Calu3 (cell line): ENCODE data around the gene IL23R. TPM values are rescaled to one million over a fixed set of nuclear protein-coding genes. Genes with fewer than 3 reads are reported as not detected.

Experiments used
- BruUV-seq: library from RNA; stranded (reverse); fragments of 400-500 nt; replicated peaks from 2 replicates; lab custom pipeline; 2021; lab: Mats Ljungman, UMichigan
- CTCF ChIA-PET: fragments of 300-600 bp; sonication (Branson Sonifier 250); formaldehyde crosslinking; loops from one replicate; lab custom pipeline; 2022; ENCODE audit warnings: antibody characterized with exemption; lab: Charles Lee
- DNase-seq: peaks from one replicate; pipeline ENCODE4 v3.0.0; 2022
- H3K27ac Mint-ChIP-seq: one replicate; pipeline ENCODE4 v1.8.0; 2022; ENCODE audit warnings: mixed read lengths; ENCODE audit not compliant: unreplicated experiment
- H3K27me3 Mint-ChIP-seq: one replicate; pipeline ENCODE4 v1.8.0; 2022; ENCODE audit warnings: mixed read lengths; ENCODE audit not compliant: unreplicated experiment
- H3K36me3 Mint-ChIP-seq: one replicate; pipeline ENCODE4 v1.8.0; 2022; ENCODE audit warnings: mild to moderate bottlenecking, moderate library complexity, mixed read lengths; ENCODE audit not compliant: insufficient read depth, unreplicated experiment
- H3K4me1 Mint-ChIP-seq: one replicate; pipeline ENCODE4 v1.8.0; 2022; ENCODE audit warnings: mild to moderate bottlenecking, low read depth, mixed read lengths; ENCODE audit not compliant: unreplicated experiment
- H3K4me3 Mint-ChIP-seq: one replicate; pipeline ENCODE4 v1.8.0; 2022; ENCODE audit warnings: mild to moderate bottlenecking, low read depth, moderate library complexity, mixed read lengths; ENCODE audit not compliant: unreplicated experiment
- H3K9me3 Mint-ChIP-seq: one replicate; pipeline ENCODE4 v1.8.0; 2022; ENCODE audit warnings: low read depth, mixed read lengths; ENCODE audit not compliant: unreplicated experiment
- intact Hi-C: fragments of 100-400 bp; cut with micrococcal nuclease; formaldehyde crosslinking; loops from one replicate; pipeline ENCODE4 v1.10.0; 2022; ENCODE audit not compliant: unreplicated experiment
- total RNA-seq: library from RNA; stranded (reverse); gene quantifications from 2 replicates; pipeline ENCODE4 v1.2.3, GENCODE V29; 2022
- TF ChIP-seq, protein P1 (sequence below): fragments of 200-600 bp; IDR thresholded peaks from one replicate; pipeline ENCODE4 v1.8.0; 2022; ENCODE audit warnings: antibody characterized with exemption; ENCODE audit not compliant: unreplicated experiment

The IL23R gene
- total RNA-seq, 1 experiment from 2014 or later: not detected

DNA sequence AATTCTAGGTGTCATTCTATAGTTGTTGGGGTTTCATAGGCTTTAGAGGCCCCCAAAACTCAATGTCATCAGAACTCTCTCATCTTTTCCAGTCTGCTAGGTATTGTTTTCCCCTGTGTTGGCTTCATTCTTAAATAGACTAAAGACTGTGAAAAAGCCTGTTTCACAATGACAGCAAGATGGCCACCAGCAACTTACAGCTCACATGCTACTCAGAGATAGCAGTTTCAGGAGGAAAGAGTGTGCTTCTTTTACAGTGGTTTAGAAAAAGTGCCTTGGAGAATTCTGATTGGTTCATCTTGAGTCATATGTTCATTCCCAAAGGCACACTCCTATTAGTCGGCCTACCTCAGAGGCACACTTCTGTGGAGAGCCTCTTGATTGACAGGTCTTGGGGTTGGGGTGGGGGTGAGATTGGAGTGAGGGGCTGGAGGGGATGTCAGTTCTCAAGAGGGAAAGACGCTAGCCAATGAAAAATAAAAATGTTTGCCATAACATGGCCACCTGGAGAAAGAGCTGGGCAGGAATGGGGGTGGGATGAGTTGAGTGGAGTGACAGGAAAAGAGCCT is 8.5 kb downstream of the IL23R start:
- DNase-seq: no peak
- TF ChIP-seq, protein P1, sequence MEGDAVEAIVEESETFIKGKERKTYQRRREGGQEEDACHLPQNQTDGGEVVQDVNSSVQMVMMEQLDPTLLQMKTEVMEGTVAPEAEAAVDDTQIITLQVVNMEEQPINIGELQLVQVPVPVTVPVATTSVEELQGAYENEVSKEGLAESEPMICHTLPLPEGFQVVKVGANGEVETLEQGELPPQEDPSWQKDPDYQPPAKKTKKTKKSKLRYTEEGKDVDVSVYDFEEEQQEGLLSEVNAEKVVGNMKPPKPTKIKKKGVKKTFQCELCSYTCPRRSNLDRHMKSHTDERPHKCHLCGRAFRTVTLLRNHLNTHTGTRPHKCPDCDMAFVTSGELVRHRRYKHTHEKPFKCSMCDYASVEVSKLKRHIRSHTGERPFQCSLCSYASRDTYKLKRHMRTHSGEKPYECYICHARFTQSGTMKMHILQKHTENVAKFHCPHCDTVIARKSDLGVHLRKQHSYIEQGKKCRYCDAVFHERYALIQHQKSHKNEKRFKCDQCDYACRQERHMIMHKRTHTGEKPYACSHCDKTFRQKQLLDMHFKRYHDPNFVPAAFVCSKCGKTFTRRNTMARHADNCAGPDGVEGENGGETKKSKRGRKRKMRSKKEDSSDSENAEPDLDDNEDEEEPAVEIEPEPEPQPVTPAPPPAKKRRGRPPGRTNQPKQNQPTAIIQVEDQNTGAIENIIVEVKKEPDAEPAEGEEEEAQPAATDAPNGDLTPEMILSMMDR: no peak
- Mint-ChIP-seq H3K27me3 (peaks cover 11% of the 10 kb centered on the region), H3K9me3 (no peaks in the 10 kb centered on the region), H3K27ac (no peak overlapping the region), H3K4me3 (no peak overlapping the region), H3K36me3 (no peaks in the 10 kb centered on the region), H3K4me1 (no peaks in the 10 kb centered on the region)
- BruUV-seq: no TSS peak
- intact Hi-C loops: no loop called here
- CTCF ChIA-PET: no interaction called here

DNA sequence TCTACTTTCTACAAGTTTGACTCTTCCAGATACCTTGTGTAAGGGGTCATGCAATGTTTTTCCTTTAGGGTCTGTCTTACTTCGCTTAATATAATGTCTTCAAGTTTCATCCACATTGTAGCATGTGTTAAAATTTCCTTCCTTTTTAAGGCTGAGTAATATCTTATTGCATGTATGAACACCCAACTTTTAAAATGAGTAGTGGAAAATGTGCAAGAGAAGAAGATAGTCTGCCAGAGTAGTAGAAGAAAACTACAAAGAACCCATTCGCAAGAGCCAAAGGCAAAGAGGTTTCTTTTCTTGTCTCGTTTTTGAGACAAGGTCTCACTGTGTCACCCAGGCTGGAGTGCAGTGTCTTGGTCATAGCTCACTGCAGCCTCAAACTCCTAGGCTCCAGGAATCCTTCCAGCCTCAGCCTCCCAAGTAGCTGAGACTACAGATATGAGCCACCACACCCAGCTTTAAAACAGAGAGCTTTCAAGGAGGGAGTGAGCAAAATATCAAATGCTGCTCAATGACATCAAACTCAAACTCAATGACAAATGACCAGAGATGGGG is 9.4 kb downstream of the IL23R start:
- H3K4me1 Mint-ChIP-seq: no peaks in the 10 kb centered on the region
- CTCF ChIA-PET: no interaction called here
- H3K4me3 Mint-ChIP-seq: no peak overlapping the region
- no peaks in the 10 kb centered on the region for H3K9me3 Mint-ChIP-seq
- TF ChIP-seq, protein P1: no peak
- BruUV-seq: no TSS peak
- H3K27me3 Mint-ChIP-seq: peaks cover 19% of the 10 kb centered on the region
- no peaks in the 10 kb centered on the region for H3K36me3 Mint-ChIP-seq
- H3K27ac Mint-ChIP-seq: no peak overlapping the region
- intact Hi-C loops: no loop called here
- no peak for DNase-seq

DNA sequence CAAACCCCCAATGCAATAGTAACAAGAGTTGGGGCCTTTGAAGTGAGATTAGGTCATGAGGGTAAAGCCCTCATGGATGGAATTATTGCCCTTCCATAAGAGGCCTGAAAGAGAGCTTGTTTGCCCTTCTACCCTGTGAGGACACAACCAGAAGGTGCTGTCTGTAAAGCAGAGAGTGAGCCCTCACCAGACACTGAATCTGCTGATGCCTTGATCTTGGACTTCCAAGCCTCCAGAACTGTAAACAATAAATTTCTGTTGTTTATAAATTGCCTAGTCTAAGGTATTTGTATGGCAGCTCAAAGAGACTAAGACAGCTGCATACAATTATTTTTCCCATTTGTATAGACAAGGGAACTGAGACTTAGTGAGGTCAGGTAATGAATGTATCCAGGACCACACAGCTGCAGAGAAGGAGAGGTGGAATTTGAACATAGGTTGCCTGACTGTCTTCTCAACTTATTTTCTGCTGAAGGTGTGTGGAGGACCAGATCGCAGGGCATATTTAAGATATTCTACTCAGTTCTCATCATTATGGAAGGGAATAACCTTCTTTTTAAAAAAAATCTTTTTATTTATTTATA is 18.7 kb downstream of the IL23R start:
- Mint-ChIP-seq H3K27me3 (peaks cover 19% of the 10 kb centered on the region), H3K9me3 (peaks cover 3% of the 10 kb centered on the region), H3K27ac (no peak overlapping the region), H3K4me3 (no peak overlapping the region), H3K4me1 (no peaks in the 10 kb centered on the region), H3K36me3 (no peaks in the 10 kb centered on the region)
- no peak for DNase-seq
- CTCF ChIA-PET: no interaction called here
- intact Hi-C loops: no loop called here
- TF ChIP-seq, protein P1: no peak
- no TSS peak for BruUV-seq

DNA sequence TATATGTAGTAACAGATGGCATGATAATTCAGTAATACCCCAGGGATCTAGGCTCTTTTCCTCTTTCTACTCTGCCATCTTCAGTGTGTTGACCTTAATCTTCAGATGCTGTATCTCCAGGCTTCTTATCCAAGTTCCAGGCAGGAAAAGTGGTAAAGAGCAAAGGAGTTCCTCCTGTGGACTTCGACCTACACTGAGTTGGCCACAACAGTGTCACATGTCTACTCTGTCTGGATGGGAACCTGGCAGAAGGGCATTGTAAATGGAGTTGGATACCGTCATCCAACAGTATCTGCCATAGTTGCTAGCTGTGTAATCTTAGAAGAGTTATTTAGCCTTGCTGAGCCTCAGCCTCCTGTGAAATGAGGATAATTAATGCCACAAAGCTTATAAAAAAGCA is 21.9 kb downstream of the IL23R start:
- TF ChIP-seq, protein P1: no peak
- intact Hi-C loops: no loop called here
- no TSS peak for BruUV-seq
- CTCF ChIA-PET: no interaction called here
- Mint-ChIP-seq H3K4me1 (no peaks in the 10 kb centered on the region), H3K9me3 (no peaks in the 10 kb centered on the region), H3K36me3 (no peaks in the 10 kb centered on the region), H3K27me3 (no peaks in the 10 kb centered on the region), H3K4me3 (no peak overlapping the region), H3K27ac (no peak overlapping the region)
- DNase-seq: no peak
